Vagina (tissue), 2 donors: ENCODE measurements around the gene THTPA. TPM values are rescaled to one million over a fixed set of nuclear protein-coding genes. Genes with fewer than 3 reads are reported as not detected.

Source experiments
- DNase-seq, 2 donors: peaks; one replicate each; pipeline ENCODE4 v3.0.0-alpha.2; 2017; ENCODE audit errors: extremely low spot score in 2 of 2
- H3K27ac ChIP-seq: fragments of 200-600 bp; sonication (generic); one replicate; pipeline ENCODE4 v1.5.1; 2019
- H3K27me3 ChIP-seq: fragments of 200-600 bp; sonication (generic); one replicate; pipeline ENCODE4 v1.5.1; 2019
- H3K36me3 ChIP-seq, 2 donors: fragments of 200-600 bp; sonication (generic); one replicate each; pipeline ENCODE4 v1.5.1; 2017 to 2019
- H3K4me1 ChIP-seq: fragments of 200-600 bp; sonication (generic); one replicate; pipeline ENCODE4 v1.5.1; 2019
- H3K4me3 ChIP-seq, 2 donors: fragments of 200-600 bp; sonication (generic); 1 replicate in 1 of 2; 2 replicates in 1 of 2; pipeline ENCODE4 v1.5.1; 2016 to 2019
- H3K9me3 ChIP-seq: fragments of 200-600 bp; sonication (generic); one replicate; pipeline ENCODE4 v1.5.1; 2019
- CTCF ChIP-seq, 3 experiments: fragments of 450-650 bp in 2 of 3; fragments of 200-600 bp in 1 of 3; sonication (generic) in 1 of 3; IDR thresholded peaks; one replicate each; pipeline ENCODE4 v1.5.1; 2017 to 2019; ENCODE audit warnings: antibody characterized with exemption in 3 of 3, mild to moderate bottlenecking in 2 of 3, moderate library complexity in 2 of 3
- POLR2A ChIP-seq, 2 donors: fragments of 450-650 bp; IDR thresholded peaks; one replicate each; pipeline ENCODE4 v1.6.1; 2017; ENCODE audit warnings: antibody characterized with exemption in 2 of 2, mild to moderate bottlenecking in 2 of 2, moderate library complexity in 2 of 2
- POLR2AphosphoS5 ChIP-seq, 2 donors: sonication (generic); formaldehyde crosslinking; IDR thresholded peaks; one replicate each; pipeline ENCODE4 v1.9.0; 2017; ENCODE audit warnings: antibody characterized with exemption in 2 of 2, mild to moderate bottlenecking in 2 of 2, low read depth in 1 of 2; ENCODE audit not compliant: insufficient read depth in 1 of 2
- intact Hi-C: fragments of 100-400 bp; cut with DNase I; formaldehyde crosslinking; loops from one replicate; pipeline ENCODE4 v1.15.1; 2023
- total RNA-seq: library from RNA; depleted of rRNA; stranded (reverse); fragments of >200 nt; gene quantifications from one replicate; pipeline ENCODE4 v1.2.3, GENCODE V29; 2016

The THTPA gene
- total RNA-seq, 1 donor from 2014 or later, result 15.0 TPM

- H3K4me1 ChIP-seq, result peaks cover 23% of the 10 kb centered on the region
- no peak for DNase-seq
- TF ChIP-seq POLR2AphosphoS5 (IDR thresholded peaks at IDR 0.05; ENCODE audit: insufficient read depth in 1 of 2, low read depth in 1 of 2) (no peak), CTCF (IDR thresholded peaks at IDR 0.05) (no peak), POLR2A (IDR thresholded peaks at IDR 0.05) (no peak)
Observed at GRCh38 chr14:23570806-23571483, 14.9 kb downstream of the THTPA start.

GRCh38 chr14:23571701-23572523, 15.8 kb downstream of the THTPA start:
- H3K27ac ChIP-seq, result no peak overlapping the region

More at GRCh38 chr14:23570806-23571483, 14.9 kb downstream of the THTPA start:
- no peaks in the 10 kb centered on the region for H3K9me3 ChIP-seq
- H3K36me3 ChIP-seq, result no peaks in the 10 kb centered on the region
- H3K27ac ChIP-seq, result no peak overlapping the region
- H3K4me3 ChIP-seq, result no peak overlapping the region
- intact Hi-C loops, result no loop called here
- no peaks in the 10 kb centered on the region for H3K27me3 ChIP-seq

GRCh38 chr14:23572524-23572828, 16.4 kb downstream of the THTPA start:
- Histone ChIP-seq H3K36me3 (no peaks in the 10 kb centered on the region), H3K9me3 (no peaks in the 10 kb centered on the region), H3K27ac (no peak overlapping the region), H3K4me1 (peaks cover 27% of the 10 kb centered on the region), H3K27me3 (peaks cover 8% of the 10 kb centered on the region), H3K4me3 (no peak overlapping the region)
- intact Hi-C loops, result no loop called here
- no peak for DNase-seq
- TF ChIP-seq POLR2AphosphoS5 (IDR thresholded peaks at IDR 0.05; ENCODE audit: insufficient read depth in 1 of 2, low read depth in 1 of 2) (no peak), POLR2A (IDR thresholded peaks at IDR 0.05) (no peak), CTCF (IDR thresholded peaks at IDR 0.05) (no peak)

More at GRCh38 chr14:23571701-23572523, 15.8 kb downstream of the THTPA start:
- intact Hi-C loops, result no loop called here
- no peak for TF ChIP-seq POLR2A (IDR thresholded peaks at IDR 0.05)
- no peak for TF ChIP-seq CTCF (IDR thresholded peaks at IDR 0.05)
- no peak for TF ChIP-seq POLR2AphosphoS5 (IDR thresholded peaks at IDR 0.05; ENCODE audit: insufficient read depth in 1 of 2, low read depth in 1 of 2)
- Histone ChIP-seq H3K4me3 (no peak overlapping the region), H3K9me3 (no peaks in the 10 kb centered on the region), H3K27me3 (peaks cover 3% of the 10 kb centered on the region), H3K36me3 (no peaks in the 10 kb centered on the region), H3K4me1 (peaks cover 23% of the 10 kb centered on the region)
- no peak for DNase-seq

- Histone ChIP-seq H3K27me3 (peaks cover 10% of the 10 kb centered on the region), H3K36me3 (no peaks in the 10 kb centered on the region), H3K4me3 (no peak overlapping the region), H3K9me3 (no peaks in the 10 kb centered on the region), H3K4me1 (peaks cover 30% of the 10 kb centered on the region), H3K27ac (no peak overlapping the region)
- intact Hi-C loops, result no loop called here
- no peak for DNase-seq
- TF ChIP-seq POLR2A (IDR thresholded peaks at IDR 0.05) (no peak), POLR2AphosphoS5 (IDR thresholded peaks at IDR 0.05; ENCODE audit: insufficient read depth in 1 of 2, low read depth in 1 of 2) (no peak), CTCF (IDR thresholded peaks at IDR 0.05) (no peak)
Observed at GRCh38 chr14:23572836-23573235, 16.8 kb downstream of the THTPA start.
